ENCODE measurements around the gene USP40. TPM values are rescaled to one million over a fixed set of nuclear protein-coding genes. Genes with fewer than 3 reads are reported as not detected.

Gene USP40
- total and polyA plus RNA-seq, 9 donors = 18.0 to 44.6 (median 36.1) TPM

- H3K36me3 ChIP-seq = no peaks in the 10 kb centered on the region
- DNase-seq = peak in 2 of 5 donors; percentile 4 to 30
- H3K4me3 ChIP-seq = no peak overlapping the region
- H3K27me3 ChIP-seq = no peaks in the 10 kb centered on the region
- H3K4me1 ChIP-seq (ENCODE audit: insufficient read depth) = no peaks in the 10 kb centered on the region
- intact Hi-C loops (cut with DNase I) = no loop called here
- no peaks in the 10 kb centered on the region for H3K9me3 ChIP-seq
- no peak for TF ChIP-seq CTCF (IDR thresholded peaks at IDR 0.05)
- TF ChIP-seq EP300 (IDR thresholded peaks at IDR 0.05) = no peak
- no peak for TF ChIP-seq POLR2A (IDR thresholded peaks at IDR 0.05)
- WGBS, 3 donors = 93 to 95% (median 93%) methylated on average over 19 to 21 of the region's 21 CpGs
- H3K27ac ChIP-seq = no peak overlapping the region
Observed at GRCh38 chr2:233462826-233463470, 103.6 kb downstream of the USP40 start.

GRCh38 chr2:233462202-233462785 is 104.3 kb downstream of the USP40 start:
- no peaks in the 10 kb centered on the region for H3K4me1 ChIP-seq (ENCODE audit: insufficient read depth)
- intact Hi-C loops (cut with DNase I) = no loop called here
- H3K4me3 ChIP-seq = no peak overlapping the region
- H3K9me3 ChIP-seq = no peaks in the 10 kb centered on the region
- TF ChIP-seq CTCF (IDR thresholded peaks at IDR 0.05) (no peak), POLR2A (IDR thresholded peaks at IDR 0.05) (no peak), EP300 (IDR thresholded peaks at IDR 0.05) (no peak)
- WGBS, 3 donors = 89 to 96% (median 92%) methylated on average over 25 of the region's 25 CpGs
- H3K36me3 ChIP-seq = no peaks in the 10 kb centered on the region
- H3K27ac ChIP-seq = no peak overlapping the region
- H3K27me3 ChIP-seq = no peaks in the 10 kb centered on the region
- DNase-seq = no peak

GRCh38 chr2:233461481-233461891 is 105.1 kb downstream of the USP40 start:
- intact Hi-C loops (cut with DNase I) = no loop called here
- 86 to 93% (median 89%) methylated on average over 8 of the region's 8 CpGs for WGBS, 3 donors
- Histone ChIP-seq H3K27me3 (no peaks in the 10 kb centered on the region), H3K9me3 (no peaks in the 10 kb centered on the region), H3K36me3 (no peaks in the 10 kb centered on the region), H3K4me3 (no peak overlapping the region), H3K27ac (no peak overlapping the region), H3K4me1 (ENCODE audit: insufficient read depth) (no peaks in the 10 kb centered on the region)
- TF ChIP-seq EP300 (IDR thresholded peaks at IDR 0.05) = no peak
- no peak for DNase-seq

GRCh38 chr2:233460726-233461441 is 105.7 kb downstream of the USP40 start:
- Histone ChIP-seq H3K27ac (no peak overlapping the region), H3K36me3 (no peaks in the 10 kb centered on the region), H3K27me3 (no peaks in the 10 kb centered on the region), H3K4me1 (ENCODE audit: insufficient read depth) (no peaks in the 10 kb centered on the region), H3K9me3 (no peaks in the 10 kb centered on the region), H3K4me3 (no peak overlapping the region)
- TF ChIP-seq CTCF (IDR thresholded peaks at IDR 0.05) = no peak
- TF ChIP-seq EP300 (IDR thresholded peaks at IDR 0.05) = no peak
- no peak for TF ChIP-seq POLR2A (IDR thresholded peaks at IDR 0.05)
- 88 to 91% (median 89%) methylated on average over 32 of the region's 32 CpGs for WGBS, 3 donors
- intact Hi-C loops (cut with DNase I) = no loop called here
- no peak for DNase-seq

- H3K27me3 ChIP-seq = no peaks in the 10 kb centered on the region
- H3K27ac ChIP-seq = no peak overlapping the region
- H3K4me3 ChIP-seq = no peak overlapping the region
- H3K36me3 ChIP-seq = no peaks in the 10 kb centered on the region
- TF ChIP-seq CTCF (IDR thresholded peaks at IDR 0.05) (no peak), EP300 (IDR thresholded peaks at IDR 0.05) (no peak), POLR2A (IDR thresholded peaks at IDR 0.05) (no peak)
- no peaks in the 10 kb centered on the region for H3K4me1 ChIP-seq (ENCODE audit: insufficient read depth)
- WGBS, 3 donors = 91 to 97% (median 93%) methylated on average over 10 of the region's 10 CpGs
- DNase-seq = no peak
- intact Hi-C loops (cut with DNase I) = no loop called here
- no peaks in the 10 kb centered on the region for H3K9me3 ChIP-seq
Observed at GRCh38 chr2:233459426-233459825, 107.2 kb downstream of the USP40 start.

Measured in ovary (tissue), 9 donors.